Hematopoietic multipotent progenitor cell treated with erythropoietin and hydrocortisone succinate and interleukin-3 and kit ligand, for 15 days (in vitro differentiated cells): ENCODE results near the gene P4HB.
A peak's percentile ranks its signal among the peaks of the same experiment; 100 is the strongest.

Experiments used
- DNase-seq: peaks from one replicate; pipeline ENCODE4 v3.0.0-alpha.2; 2015; ENCODE audit warnings: low spot score

Gene P4HB

DNA sequence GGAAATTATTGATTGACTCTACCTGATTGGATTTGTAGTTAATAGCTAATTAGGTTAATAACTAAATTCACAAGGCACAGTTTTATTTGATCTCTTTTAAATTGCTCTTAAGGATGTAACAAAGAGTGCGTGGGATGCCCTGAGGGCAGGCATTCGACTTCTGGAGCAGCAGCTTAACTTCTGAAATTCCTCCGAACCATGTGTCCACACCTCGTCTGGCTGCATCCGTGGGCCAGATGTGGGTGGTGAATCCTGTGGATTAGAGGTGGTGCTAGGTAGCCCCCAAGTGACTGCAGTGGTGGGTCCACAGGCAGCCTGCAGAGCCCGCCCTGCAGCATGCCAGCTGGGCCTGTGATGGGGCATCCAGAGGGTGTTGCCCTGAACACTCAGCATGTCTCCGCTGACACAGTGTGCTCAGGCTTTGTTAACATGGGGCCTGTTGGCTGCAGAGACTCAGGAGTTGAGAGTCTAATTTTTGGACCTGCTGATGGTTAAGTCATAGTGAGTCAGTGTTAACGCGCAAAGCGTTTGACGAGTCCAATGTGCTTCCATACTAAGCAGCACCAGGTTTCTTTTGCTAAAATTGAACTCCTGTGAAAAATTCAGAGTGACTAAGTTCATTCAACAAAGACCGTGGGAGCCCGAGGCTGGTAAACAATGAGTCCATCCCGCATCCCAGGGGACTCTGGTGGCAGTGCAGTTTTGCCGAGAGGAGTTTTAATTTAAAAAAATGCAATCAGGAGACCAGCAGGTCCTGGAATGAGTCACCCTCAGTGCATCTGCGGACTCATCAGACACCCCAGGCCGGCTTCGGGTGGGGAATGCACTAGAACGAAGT lies 37.9 kb upstream of the P4HB start:
- no peak for DNase-seq

DNA sequence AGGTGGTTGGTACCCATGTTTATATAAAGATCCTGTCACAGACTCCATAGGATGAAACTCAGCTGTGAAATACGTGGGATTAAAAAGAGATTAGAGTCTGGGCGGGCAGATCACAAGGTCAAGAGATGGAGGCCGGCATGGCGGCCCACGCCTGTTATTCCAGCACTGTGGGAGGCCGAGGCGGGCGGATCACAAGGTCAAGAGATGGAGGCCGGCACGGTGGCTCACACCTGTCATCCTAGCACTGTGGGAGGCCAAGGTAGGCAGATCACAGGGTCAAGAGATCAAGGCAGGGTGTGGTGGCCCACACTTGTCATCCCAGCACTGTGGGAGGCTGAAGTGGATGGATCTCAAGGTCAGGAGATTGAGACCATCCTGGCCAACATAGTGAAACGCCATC lies 35.1 kb upstream of the P4HB start:
- no peak for DNase-seq

- no peak for DNase-seq
Observed at GRCh38 chr17:81891303-81891552, 30.9 kb upstream of the P4HB start.

DNA sequence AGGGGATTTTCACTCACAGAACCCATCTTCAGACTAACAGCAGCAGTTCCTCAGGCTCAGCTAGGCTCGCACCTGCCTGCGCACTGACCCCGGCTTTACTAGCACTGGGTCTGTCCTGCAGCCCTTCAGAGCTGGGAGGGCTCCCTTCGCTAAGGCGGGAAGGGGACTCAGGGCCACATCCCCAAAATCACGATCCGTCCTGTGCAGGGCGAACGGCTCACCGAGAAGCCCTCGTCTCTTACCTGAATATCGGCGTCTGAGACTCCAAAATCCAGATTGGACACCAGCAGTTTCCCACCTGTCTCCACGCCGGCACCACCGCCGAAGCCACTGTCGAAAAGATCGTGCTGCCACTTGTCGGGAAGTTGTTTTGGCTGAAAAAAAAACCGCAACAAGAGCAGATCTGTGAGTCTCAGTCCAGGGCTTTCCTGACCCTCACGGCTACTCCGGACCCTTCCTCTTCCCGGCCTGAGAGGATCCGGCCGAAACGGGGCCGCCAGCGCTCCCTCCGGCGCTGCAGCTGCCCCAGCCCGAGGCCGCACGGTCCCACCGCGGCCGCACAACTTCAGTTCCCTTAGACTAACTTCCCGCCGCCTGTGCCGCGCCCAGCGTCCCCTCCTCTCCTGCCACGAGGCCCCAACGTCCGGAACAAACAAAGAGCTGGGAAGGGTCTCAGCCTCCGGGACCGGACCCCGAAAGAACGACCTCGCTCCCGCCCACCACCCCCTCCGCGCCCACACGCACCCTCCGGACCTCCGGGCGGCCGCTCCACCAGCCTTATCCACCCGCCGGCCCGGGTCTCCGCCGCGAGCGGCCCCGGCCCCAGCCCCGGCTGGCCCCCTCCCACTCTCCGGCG lies 30.3 kb upstream of the P4HB start:
- DNase-seq = no peak

- DNase-seq = no peak
Observed at GRCh38 chr17:81889602-81890001, 29.3 kb upstream of the P4HB start.

DNA sequence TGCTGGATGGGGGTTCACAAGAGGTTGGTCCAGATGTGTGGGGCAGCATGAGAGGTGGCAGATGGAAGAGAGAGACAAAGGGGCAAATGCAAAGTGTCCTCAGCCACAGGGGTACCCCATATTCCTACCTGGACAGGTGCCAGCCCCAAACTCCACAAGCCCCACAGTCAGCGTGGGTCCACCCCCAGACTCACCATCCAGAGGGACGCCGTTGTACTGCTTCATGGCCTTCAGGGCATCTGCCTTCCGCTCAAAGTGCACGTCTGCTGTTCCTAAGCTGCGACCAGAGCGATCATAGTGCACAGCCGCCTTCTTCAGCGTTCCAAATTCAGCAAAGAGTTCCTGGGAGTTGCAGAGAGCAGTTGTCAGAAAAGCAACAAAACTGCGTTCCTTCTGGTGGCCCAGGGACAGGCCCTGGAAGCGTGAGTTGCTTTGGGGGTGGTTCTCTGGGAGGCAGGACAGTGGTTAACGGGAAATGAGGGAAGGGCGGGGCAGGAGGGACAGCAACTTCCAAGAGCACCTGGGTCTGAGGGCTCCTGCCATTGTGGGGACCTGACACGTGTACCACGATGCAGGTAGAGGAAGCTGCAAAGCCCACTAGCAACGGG lies 28.8 kb upstream of the P4HB start:
- no peak for DNase-seq

GRCh38 chr17:81888105-81888987 lies 28.0 kb upstream of the P4HB start:
- DNase-seq = no peak

GRCh38 chr17:81885869-81886548 lies 25.7 kb upstream of the P4HB start:
- DNase-seq = peak; percentile 88

GRCh38 chr17:81885454-81885853 lies 25.1 kb upstream of the P4HB start:
- no peak for DNase-seq

- DNase-seq = no peak
Observed at GRCh38 chr17:81884968-81885367, 24.6 kb upstream of the P4HB start.

GRCh38 chr17:81884520-81884919 lies 24.2 kb upstream of the P4HB start:
- DNase-seq = no peak

DNA sequence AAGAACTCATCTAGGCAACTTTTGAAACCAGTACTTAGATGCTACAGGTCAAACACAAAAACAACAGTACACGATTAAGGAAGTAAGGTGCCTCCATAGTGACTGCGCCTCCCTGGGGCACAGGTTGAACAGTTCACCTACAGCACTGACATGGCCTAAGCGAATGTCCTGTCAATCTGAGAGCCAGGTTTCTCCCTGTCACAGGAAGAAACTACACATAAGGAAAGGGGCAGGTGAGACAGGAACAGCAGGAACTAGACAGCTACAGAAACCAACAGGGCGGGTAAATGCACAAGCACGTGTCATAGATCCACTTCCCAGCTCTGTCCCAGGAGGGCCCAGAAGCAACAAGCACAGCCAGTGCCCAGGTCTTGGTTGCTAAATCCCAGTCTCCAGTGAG lies 18.8 kb upstream of the P4HB start:
- DNase-seq = no peak

DNA sequence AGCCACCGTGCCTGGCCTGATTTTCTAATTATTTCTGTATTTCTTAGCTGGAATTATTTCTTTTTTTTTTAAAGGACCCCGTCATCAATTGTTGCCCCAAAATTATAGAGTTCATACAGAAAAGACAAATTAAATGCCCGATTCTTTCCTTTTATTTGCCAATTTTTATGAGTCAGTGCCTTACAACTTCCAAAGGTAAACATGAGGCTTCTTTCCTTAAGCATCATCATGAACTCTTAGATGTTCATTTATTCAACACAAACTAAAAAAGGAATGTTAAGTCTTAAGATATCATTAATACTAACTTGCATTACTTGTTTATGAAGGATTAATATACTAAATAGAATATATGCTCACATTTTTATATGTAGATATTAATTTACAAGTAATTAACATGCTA lies 18.0 kb upstream of the P4HB start:
- DNase-seq = no peak

- no peak for DNase-seq
Observed at GRCh38 chr17:81877569-81877968, 17.2 kb upstream of the P4HB start.

- DNase-seq = peak; percentile 95
Observed at GRCh38 chr17:81871387-81872230, 11.3 kb upstream of the P4HB start.

DNA sequence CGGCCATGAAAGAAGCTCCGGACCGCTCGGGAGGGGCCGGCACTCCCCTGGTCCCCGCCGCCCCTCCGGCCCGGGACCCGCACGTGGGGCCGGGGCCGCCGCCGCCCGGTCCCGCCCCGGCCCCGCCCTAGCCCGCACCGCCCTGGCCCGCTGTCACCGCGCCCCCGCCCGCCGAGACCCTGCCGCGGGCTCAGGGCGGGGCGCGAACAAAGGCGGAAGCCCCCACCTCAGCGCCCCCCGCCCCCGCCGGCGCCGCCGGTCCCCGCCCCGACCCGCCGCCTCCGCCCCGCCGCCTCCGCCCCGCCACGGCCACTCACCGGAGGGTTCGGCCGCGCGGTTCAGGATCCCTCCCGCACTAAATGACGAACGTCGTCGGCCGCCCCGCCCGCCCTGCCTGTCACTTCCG lies 10.6 kb upstream of the P4HB start, which contains the start of gene ARHGDIA:
ARHGDIA (minus strand) TSS at position 357 of the 406 bp plus-strand sequence. CDS start 1,407 bp downstream, outside the sequence.
- DNase-seq = no peak

- DNase-seq = peak; percentile 34
Observed at GRCh38 chr17:81870131-81870980, 10.0 kb upstream of the P4HB start.

DNA sequence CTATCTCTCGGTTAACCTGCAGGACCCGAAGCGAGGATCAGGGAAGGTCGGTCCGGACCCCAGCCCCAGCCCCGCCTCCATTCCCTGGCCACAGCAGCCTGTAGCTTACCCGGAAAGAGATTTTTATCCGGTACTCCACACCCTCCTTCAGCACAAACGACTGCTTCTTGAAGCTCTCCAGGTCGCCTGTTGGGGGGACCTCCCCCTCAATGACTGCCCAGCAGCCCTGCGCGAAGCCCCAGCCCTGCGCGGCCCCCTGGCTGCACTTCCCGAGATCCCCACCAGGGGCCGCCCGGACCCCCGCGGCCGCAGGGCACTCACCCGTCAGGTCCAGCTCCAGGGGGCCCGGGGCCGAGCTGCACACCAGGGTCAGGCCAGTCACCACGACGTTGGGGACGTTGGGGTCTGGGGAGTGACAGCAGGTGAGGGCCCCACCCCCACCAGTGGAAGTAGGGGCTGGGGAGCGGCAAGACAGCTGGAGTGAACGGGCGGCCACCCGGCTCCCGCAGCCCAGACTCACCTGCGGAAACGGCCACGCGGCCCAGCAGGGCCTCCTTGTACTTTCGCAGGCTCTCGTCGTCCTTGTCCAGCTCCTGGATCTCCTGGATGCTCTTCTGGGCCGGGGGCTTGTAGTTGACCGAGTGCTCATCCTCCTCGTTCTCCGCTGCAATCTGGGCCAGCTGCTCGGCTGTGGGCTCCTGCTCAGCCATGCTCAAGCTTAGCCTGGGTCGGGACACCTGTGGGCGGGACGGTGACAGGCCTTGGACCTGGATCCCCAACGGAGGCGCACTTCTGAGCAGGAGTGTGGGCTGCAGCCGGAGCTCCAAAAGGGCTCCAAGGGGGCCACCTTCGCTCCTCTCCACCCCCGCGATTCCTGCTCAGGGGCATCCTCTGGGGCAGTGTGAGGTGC lies 9.1 kb upstream of the P4HB start:
- DNase-seq = peak; percentile 45
